Measurements from ENCODE around the gene EMP2.
A peak's percentile ranks its signal among the peaks of the same experiment; 100 is the strongest.
"Not testable (repeated sequence)": the region's sequence is repeated elsewhere in the genome, so short reads cannot be mapped to it uniquely, and the experiment has no call there.

EMP2 gene

DNA sequence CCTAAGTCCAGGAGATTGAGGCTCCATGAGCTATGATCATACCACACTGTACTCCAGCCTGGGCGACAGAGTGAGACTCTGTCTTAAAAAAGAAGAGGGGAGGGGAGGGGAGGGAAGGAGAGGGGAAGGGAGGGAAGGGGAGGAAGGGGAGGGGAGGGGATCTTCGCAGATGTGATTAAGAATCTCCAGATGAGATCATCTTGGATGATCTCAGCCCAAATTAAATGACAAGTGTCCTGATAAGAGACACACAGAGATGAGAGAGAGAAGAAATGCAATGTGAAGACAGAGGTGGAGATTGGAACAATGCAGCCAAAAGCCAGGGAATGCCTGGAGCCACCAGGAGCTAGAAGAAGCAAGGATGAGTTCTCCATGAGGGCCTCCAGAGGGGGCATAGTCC, 70.1 kb downstream of the EMP2 start:
- no peak overlapping the region for H3K27ac ChIP-seq
- H3K36me3 ChIP-seq = no peaks in the 10 kb centered on the region
- H3K9me3 ChIP-seq (ENCODE audit: severe bottlenecking) = no peaks in the 10 kb centered on the region
- no peak overlapping the region for H3K4me3 ChIP-seq (ENCODE audit: low read depth, low read length)
- TF ChIP-seq, protein P1, sequence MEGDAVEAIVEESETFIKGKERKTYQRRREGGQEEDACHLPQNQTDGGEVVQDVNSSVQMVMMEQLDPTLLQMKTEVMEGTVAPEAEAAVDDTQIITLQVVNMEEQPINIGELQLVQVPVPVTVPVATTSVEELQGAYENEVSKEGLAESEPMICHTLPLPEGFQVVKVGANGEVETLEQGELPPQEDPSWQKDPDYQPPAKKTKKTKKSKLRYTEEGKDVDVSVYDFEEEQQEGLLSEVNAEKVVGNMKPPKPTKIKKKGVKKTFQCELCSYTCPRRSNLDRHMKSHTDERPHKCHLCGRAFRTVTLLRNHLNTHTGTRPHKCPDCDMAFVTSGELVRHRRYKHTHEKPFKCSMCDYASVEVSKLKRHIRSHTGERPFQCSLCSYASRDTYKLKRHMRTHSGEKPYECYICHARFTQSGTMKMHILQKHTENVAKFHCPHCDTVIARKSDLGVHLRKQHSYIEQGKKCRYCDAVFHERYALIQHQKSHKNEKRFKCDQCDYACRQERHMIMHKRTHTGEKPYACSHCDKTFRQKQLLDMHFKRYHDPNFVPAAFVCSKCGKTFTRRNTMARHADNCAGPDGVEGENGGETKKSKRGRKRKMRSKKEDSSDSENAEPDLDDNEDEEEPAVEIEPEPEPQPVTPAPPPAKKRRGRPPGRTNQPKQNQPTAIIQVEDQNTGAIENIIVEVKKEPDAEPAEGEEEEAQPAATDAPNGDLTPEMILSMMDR (IDR thresholded peaks at IDR 0.05; ENCODE audit: low read depth, low read length) = no peak
- H3K27me3 ChIP-seq (ENCODE audit: insufficient read depth, low read depth, severe bottlenecking) = no peaks in the 10 kb centered on the region
- no peak for DNase-seq

DNA sequence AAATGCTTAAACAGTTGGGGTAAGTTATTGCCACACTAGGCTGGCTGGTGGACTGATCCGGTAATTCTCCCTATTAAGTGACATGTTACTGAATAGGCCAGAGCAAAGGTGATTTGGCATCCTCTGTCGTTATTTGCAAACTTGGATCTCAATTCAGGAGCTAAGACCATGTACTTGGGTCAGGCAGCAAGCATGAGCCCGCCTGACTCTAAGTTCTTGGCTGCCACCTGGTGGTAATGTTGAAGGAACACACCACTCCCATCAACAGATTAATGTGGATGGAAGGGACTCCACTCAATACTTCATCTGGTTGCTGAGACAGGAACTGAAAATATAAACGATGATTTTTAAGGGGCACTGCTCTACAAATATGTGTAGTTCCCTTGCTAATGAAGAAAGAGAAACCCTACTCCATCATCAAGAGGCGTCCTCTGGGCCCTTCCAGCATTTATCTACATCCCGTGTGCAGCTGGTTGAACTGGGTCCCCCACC, 70.8 kb downstream of the EMP2 start:
- peak; percentile 80 for DNase-seq
- TF ChIP-seq, protein P1 (IDR thresholded peaks at IDR 0.05; ENCODE audit: low read depth, low read length) = peak; percentile 66
- H3K9me3 ChIP-seq (ENCODE audit: severe bottlenecking) = no peaks in the 10 kb centered on the region
- no peak overlapping the region for H3K27ac ChIP-seq
- H3K27me3 ChIP-seq (ENCODE audit: insufficient read depth, low read depth, severe bottlenecking) = no peaks in the 10 kb centered on the region
- H3K4me3 ChIP-seq (ENCODE audit: low read depth, low read length) = no peak overlapping the region
- H3K36me3 ChIP-seq = no peaks in the 10 kb centered on the region

DNA sequence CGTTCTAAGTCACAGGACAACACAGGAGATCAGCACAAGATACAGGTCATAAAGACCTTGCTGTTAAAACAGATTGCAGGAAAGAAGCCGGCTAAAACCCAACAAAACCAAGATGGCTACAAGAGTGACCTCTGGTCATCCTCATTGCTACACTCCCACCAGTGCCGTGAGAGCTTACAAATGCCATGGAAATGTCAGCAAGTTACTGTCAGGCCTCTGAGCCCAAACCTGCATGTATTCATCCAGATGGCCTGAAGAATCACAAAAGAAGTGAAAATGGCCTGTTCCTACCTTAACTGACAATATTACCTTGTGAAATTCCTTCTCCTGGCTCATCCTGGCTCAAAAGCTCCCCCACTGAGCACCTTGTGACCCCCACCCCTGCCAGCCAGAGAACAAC, 75.1 kb downstream of the EMP2 start:
- H3K27ac ChIP-seq; H3K9me3 ChIP-seq (ENCODE audit: severe bottlenecking); DNase-seq; H3K4me3 ChIP-seq (ENCODE audit: low read depth, low read length); H3K27me3 ChIP-seq (ENCODE audit: insufficient read depth, low read depth, severe bottlenecking); H3K36me3 ChIP-seq: not testable (repeated sequence)

DNA sequence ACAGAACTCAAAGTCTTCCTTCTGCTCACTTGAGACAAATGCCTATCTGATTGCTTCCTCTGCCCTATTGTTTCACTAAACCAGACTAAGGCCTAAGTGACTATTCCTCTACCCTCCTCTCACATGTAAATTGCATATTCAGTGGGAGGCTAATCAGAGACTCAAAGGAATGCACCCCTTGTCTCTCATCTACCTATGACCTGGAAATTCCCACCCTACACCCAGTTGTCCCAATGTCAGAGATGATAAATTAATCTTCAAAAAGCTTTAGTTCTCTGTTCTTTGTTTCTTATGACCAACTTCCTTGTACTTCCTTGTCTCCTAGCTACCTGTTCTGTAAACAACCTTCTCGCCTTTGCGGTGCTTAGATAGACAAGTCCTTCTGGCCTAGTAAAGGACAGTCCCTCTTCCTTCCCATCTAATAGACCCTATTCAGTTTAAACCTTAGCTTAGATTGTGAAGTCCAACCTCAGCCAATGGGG, 76.0 kb downstream of the EMP2 start:
- H3K27ac ChIP-seq = no peak overlapping the region
- H3K27me3 ChIP-seq (ENCODE audit: insufficient read depth, low read depth, severe bottlenecking) = no peaks in the 10 kb centered on the region
- DNase-seq = no peak
- TF ChIP-seq, protein P1 (IDR thresholded peaks at IDR 0.05; ENCODE audit: low read depth, low read length) = no peak
- H3K4me3 ChIP-seq (ENCODE audit: low read depth, low read length) = no peak overlapping the region
- H3K36me3 ChIP-seq = no peaks in the 10 kb centered on the region
- H3K9me3 ChIP-seq (ENCODE audit: severe bottlenecking) = no peaks in the 10 kb centered on the region

DNA sequence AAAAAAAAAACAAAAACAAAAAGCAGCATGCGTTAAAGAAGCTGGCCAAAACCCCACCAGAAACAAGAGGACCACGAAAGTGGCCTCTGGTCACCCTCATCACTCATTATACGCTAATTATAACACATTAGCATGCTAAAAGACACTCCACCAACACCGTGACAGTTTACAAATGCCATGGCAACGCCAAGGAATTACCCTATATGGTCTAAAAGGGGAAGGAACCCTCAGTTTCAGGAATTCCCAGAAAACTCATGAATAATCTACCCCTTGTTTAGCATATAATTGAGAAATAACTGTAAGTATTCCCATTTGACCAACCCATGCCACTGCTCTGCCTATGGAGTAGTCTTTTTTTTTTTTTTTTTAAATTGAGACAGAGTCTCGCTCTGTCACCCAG, 77.6 kb downstream of the EMP2 start:
- no peaks in the 10 kb centered on the region for H3K27me3 ChIP-seq (ENCODE audit: insufficient read depth, low read depth, severe bottlenecking)
- no peak overlapping the region for H3K4me3 ChIP-seq (ENCODE audit: low read depth, low read length)
- DNase-seq = no peak
- H3K36me3 ChIP-seq = no peaks in the 10 kb centered on the region
- TF ChIP-seq, protein P1 (IDR thresholded peaks at IDR 0.05; ENCODE audit: low read depth, low read length) = no peak
- no peak overlapping the region for H3K27ac ChIP-seq
- no peaks in the 10 kb centered on the region for H3K9me3 ChIP-seq (ENCODE audit: severe bottlenecking)

DNA sequence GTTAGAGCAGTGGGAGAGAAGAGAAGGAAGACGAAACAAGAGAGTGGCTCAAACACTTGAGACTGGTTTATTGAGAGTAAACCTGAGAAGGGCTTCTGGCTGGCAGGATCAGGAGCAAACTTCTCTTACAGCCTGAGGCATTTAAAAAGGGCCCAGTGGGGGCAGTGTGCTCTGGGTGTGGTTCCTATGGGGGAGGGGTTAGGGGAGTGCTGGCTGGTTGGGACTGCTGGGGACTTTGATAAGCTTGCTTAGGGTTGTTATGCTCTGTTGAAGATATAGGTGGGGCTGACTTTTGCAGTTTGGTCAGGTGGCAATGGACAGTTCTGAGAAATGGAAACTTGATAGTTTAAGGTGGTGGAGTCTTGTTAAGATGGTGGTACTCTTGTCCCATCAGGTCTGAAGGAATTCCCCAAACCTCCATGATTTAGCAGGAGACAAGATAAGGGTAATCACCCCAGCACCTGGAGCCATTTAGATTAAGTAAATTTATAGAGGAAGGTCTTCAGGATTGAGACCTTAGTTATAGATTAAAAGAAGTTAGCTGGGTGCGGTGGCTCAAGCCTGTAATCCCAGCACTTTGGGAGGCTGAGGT, 79.3 kb downstream of the EMP2 start:
- H3K4me3 ChIP-seq (ENCODE audit: low read depth, low read length) = no peak overlapping the region
- DNase-seq = no peak
- TF ChIP-seq, protein P1 (IDR thresholded peaks at IDR 0.05; ENCODE audit: low read depth, low read length) = no peak
- no peaks in the 10 kb centered on the region for H3K36me3 ChIP-seq
- H3K27me3 ChIP-seq (ENCODE audit: insufficient read depth, low read depth, severe bottlenecking) = no peaks in the 10 kb centered on the region
- no peak overlapping the region for H3K27ac ChIP-seq
- peaks cover 3% of the 10 kb centered on the region for H3K9me3 ChIP-seq (ENCODE audit: severe bottlenecking)

Data from WERI-Rb-1 (cell line).